OCI-LY7 (cell line): Measurements from ENCODE around the gene AFDN.

Experiments used
- CTCF ChIP-seq: fragments of 200-600 bp; sonication (generic); conservative IDR thresholded peaks from 2 replicates; pipeline ENCODE4 v1.5.1; 2014; ENCODE audit warnings: mild to moderate bottlenecking, antibody characterized with exemption, low read length, moderate library complexity, mixed read lengths
- EZH2phosphoT487 ChIP-seq: fragments of 200-600 bp; sonication (generic); IDR thresholded peaks from 2 replicates; pipeline ENCODE4 v1.6.1; 2018; ENCODE audit warnings: low read depth, borderline replicate concordance, mild to moderate bottlenecking, mixed run types, antibody characterized with exemption, low read length, moderate library complexity, mixed read lengths

- TF ChIP-seq CTCF, result no peak
- no peak for TF ChIP-seq EZH2phosphoT487
These were observed 22.1 kb downstream of the AFDN start for GRCh38 chr6:167848783-167849182.
